Lower lobe of right lung (tissue), 2 donors: ENCODE measurements around the gene SLC25A13. TPM values are rescaled to one million over a fixed set of nuclear protein-coding genes. Genes with fewer than 3 reads are reported as not detected.

Experiments
- ATAC-seq, 2 donors: fragments of 200-7000 bp; cut with Tn5 transposase; one replicate each; pipeline ENCODE4 v1.9.1; 2020 to 2022; ENCODE audit warnings: mild to moderate bottlenecking in 2 of 2, moderate library complexity in 2 of 2
- DNase-seq: peaks from one replicate; pipeline ENCODE4 v3.0.0-alpha.2; 2020
- H3K27ac ChIP-seq: fragments of 200-600 bp; one replicate; pipeline ENCODE4 v1.8.0; 2022
- H3K27me3 ChIP-seq: fragments of 200-600 bp; one replicate; pipeline ENCODE4 v1.8.0; 2022; ENCODE audit warnings: low read depth
- H3K36me3 ChIP-seq: fragments of 200-600 bp; one replicate; pipeline ENCODE4 v1.8.0; 2022; ENCODE audit warnings: mild to moderate bottlenecking
- H3K4me1 ChIP-seq: fragments of 200-600 bp; one replicate; pipeline ENCODE4 v1.8.0; 2022
- H3K4me3 ChIP-seq: fragments of 200-600 bp; one replicate; pipeline ENCODE4 v1.8.0; 2022; ENCODE audit warnings: mild to moderate bottlenecking
- H3K9me3 ChIP-seq: fragments of 200-600 bp; one replicate; pipeline ENCODE4 v1.8.0; 2022
- CTCF ChIP-seq: fragments of 200-600 bp; IDR thresholded peaks from one replicate; pipeline ENCODE4 v1.8.0; 2022; ENCODE audit warnings: antibody characterized with exemption, mild to moderate bottlenecking
- intact Hi-C: fragments of 100-400 bp; cut with DNase I; formaldehyde crosslinking; loops from one replicate; pipeline ENCODE4 v1.11.0; 2022
- total RNA-seq: library from RNA; stranded (reverse); fragmentation: NEBNext Ultra II Directional; extraction: Animal tissue kit (Norgen Biotek cat#: 25700); gene quantifications from one replicate; pipeline ENCODE4 v1.2.1, GENCODE V29; 2021
- donor health status: DM: no; HTN: yes; CAD: no; lungs with severe emphysema.

Gene SLC25A13
- total RNA-seq, 1 donor from 2014 or later: 24.8 TPM

DNA sequence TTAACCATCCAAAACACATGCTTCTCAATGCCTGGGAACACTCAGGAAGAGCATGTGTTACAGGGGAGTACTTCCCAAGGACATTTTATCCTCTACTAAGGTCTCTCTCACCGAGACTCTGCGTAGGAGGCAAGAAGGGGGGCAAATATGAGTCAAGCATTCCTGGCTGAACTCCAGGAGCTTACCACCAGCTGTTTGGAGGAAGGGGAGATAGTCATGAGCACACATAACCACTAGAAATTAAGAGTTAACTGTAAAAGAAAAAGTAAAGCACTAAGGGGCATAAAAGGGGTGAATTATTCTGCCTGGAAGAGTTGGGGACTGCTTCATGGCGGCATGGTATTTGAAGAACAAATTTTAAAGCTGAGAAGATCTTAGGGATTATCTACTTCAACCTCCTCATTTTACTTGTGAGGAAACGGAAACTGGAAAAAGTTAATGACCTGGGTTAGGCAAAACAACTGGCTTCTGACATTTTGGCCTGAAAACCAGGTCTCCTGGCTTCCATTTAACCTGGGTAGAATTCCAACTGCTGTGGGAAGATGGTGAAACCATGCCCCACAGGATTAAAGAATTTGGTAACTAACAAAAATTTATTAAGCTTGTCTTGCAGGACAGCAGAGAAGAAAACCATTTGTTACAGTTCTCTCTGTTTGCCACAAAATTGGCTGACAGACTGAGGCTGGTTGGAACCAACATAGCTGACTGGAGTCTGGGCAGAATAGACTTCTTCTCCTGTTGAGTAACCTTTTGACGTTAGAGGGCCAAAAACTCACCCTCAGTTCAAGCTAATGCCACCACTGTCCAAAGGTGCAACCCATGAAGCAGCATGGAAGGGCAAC lies 85.5 kb downstream of the SLC25A13 start:
- no peak for TF ChIP-seq CTCF
- peak in 1 of 2 donors; percentile 28 for ATAC-seq
- Histone ChIP-seq H3K36me3 (no peaks in the 10 kb centered on the region), H3K27me3 (no peaks in the 10 kb centered on the region), H3K9me3 (no peaks in the 10 kb centered on the region), H3K4me3 (no peak overlapping the region), H3K4me1 (peaks cover 8% of the 10 kb centered on the region), H3K27ac (no peak overlapping the region)
- DNase-seq: no peak
- intact Hi-C loops: no loop called here

- H3K27me3 ChIP-seq: no peaks in the 10 kb centered on the region
- no peak for ATAC-seq
- H3K4me1 ChIP-seq: peaks cover 8% of the 10 kb centered on the region
- no peak for DNase-seq
- H3K4me3 ChIP-seq: no peak overlapping the region
- H3K27ac ChIP-seq: no peak overlapping the region
- no peak for TF ChIP-seq CTCF
- no peaks in the 10 kb centered on the region for H3K36me3 ChIP-seq
- H3K9me3 ChIP-seq: no peaks in the 10 kb centered on the region
- intact Hi-C loops: no loop called here
Observed at GRCh38 chr7:96235281-96235680, 86.6 kb downstream of the SLC25A13 start.

GRCh38 chr7:96233528-96234154 lies 88.3 kb downstream of the SLC25A13 start:
- Histone ChIP-seq H3K9me3 (no peaks in the 10 kb centered on the region), H3K27ac (no peak overlapping the region), H3K27me3 (no peaks in the 10 kb centered on the region), H3K36me3 (no peaks in the 10 kb centered on the region), H3K4me1 (peaks cover 8% of the 10 kb centered on the region), H3K4me3 (no peak overlapping the region)
- no peak for ATAC-seq
- DNase-seq: no peak
- intact Hi-C loops: no loop called here
- TF ChIP-seq CTCF: no peak

DNA sequence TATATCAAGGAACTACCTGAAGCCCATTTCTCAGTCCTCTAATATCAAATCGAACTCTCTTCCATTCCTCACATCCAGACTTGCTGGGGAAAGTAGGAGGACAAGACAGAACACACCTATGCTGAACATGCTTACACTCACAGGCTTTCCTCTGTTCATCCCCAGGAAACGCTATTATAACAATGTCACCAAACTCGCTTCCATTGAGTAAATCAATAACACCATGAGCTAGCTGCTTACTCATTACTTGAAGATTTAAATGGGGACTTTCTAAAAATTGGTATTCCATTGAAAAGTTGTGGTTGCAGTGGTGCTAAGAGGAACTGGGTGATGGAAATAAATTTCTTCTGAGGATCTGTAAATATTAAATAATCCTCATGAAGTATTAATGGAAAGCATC lies 88.8 kb downstream of the SLC25A13 start:
- Histone ChIP-seq H3K36me3 (no peaks in the 10 kb centered on the region), H3K4me1 (peaks cover 8% of the 10 kb centered on the region), H3K9me3 (no peaks in the 10 kb centered on the region), H3K27ac (no peak overlapping the region), H3K4me3 (no peak overlapping the region), H3K27me3 (no peaks in the 10 kb centered on the region)
- no peak for ATAC-seq
- TF ChIP-seq CTCF: no peak
- intact Hi-C loops: no loop called here
- no peak for DNase-seq

- H3K4me1 ChIP-seq: no peaks in the 10 kb centered on the region
- H3K4me3 ChIP-seq: no peak overlapping the region
- TF ChIP-seq CTCF: no peak
- intact Hi-C loops: no loop called here
- H3K27ac ChIP-seq: no peak overlapping the region
- no peaks in the 10 kb centered on the region for H3K9me3 ChIP-seq
- H3K36me3 ChIP-seq: no peaks in the 10 kb centered on the region
- H3K27me3 ChIP-seq: no peaks in the 10 kb centered on the region
- ATAC-seq (peak in 1 of 2 donors; percentile 37), DNase-seq (no peak)
Observed at GRCh38 chr7:96228760-96229159, 93.1 kb downstream of the SLC25A13 start.
